ENCODE data around the gene IL17REL.
"Not testable (repeated sequence)": the region's sequence is repeated elsewhere in the genome, so short reads cannot be mapped to it uniquely, and the experiment has no call there.

IL17REL gene

GRCh38 chr22:49983148-49984042 lies 29.2 kb downstream of the IL17REL start:
- DNase-seq = no peak

GRCh38 chr22:49981799-49982198 lies 30.8 kb downstream of the IL17REL start:
- DNase-seq = not testable (repeated sequence)

GRCh38 chr22:49979587-49980264 lies 32.8 kb downstream of the IL17REL start:
- DNase-seq = peak; percentile 71

- DNase-seq = no peak
Measured at GRCh38 chr22:49977578-49977977, 35.0 kb downstream of the IL17REL start.

GRCh38 chr22:49976439-49977175 lies 36.0 kb downstream of the IL17REL start:
- peak; percentile 61 for DNase-seq

GRCh38 chr22:49975543-49976389 lies 36.8 kb downstream of the IL17REL start:
- DNase-seq = no peak

- no peak for DNase-seq
Measured at GRCh38 chr22:49973018-49973961, 39.3 kb downstream of the IL17REL start.

GRCh38 chr22:49972163-49973017 lies 40.2 kb downstream of the IL17REL start:
- no peak for DNase-seq

GRCh38 chr22:49971232-49972162 lies 41.1 kb downstream of the IL17REL start:
- DNase-seq = peak; percentile 80

GRCh38 chr22:49970528-49971231 lies 41.9 kb downstream of the IL17REL start:
- DNase-seq = peak; percentile 99

GRCh38 chr22:49969751-49970527 lies 42.6 kb downstream of the IL17REL start:
- peak; percentile 17 for DNase-seq

GRCh38 chr22:49968831-49969661 lies 43.5 kb downstream of the IL17REL start:
- no peak for DNase-seq

GRCh38 chr22:49968313-49968830 lies 44.2 kb downstream of the IL17REL start:
- no peak for DNase-seq

GRCh38 chr22:49967706-49968208 lies 44.8 kb downstream of the IL17REL start:
- no peak for DNase-seq

- DNase-seq = no peak
Measured at GRCh38 chr22:49966774-49967705, 45.5 kb downstream of the IL17REL start.
